ENCODE results near the gene FGFR2.

Gene FGFR2

DNA sequence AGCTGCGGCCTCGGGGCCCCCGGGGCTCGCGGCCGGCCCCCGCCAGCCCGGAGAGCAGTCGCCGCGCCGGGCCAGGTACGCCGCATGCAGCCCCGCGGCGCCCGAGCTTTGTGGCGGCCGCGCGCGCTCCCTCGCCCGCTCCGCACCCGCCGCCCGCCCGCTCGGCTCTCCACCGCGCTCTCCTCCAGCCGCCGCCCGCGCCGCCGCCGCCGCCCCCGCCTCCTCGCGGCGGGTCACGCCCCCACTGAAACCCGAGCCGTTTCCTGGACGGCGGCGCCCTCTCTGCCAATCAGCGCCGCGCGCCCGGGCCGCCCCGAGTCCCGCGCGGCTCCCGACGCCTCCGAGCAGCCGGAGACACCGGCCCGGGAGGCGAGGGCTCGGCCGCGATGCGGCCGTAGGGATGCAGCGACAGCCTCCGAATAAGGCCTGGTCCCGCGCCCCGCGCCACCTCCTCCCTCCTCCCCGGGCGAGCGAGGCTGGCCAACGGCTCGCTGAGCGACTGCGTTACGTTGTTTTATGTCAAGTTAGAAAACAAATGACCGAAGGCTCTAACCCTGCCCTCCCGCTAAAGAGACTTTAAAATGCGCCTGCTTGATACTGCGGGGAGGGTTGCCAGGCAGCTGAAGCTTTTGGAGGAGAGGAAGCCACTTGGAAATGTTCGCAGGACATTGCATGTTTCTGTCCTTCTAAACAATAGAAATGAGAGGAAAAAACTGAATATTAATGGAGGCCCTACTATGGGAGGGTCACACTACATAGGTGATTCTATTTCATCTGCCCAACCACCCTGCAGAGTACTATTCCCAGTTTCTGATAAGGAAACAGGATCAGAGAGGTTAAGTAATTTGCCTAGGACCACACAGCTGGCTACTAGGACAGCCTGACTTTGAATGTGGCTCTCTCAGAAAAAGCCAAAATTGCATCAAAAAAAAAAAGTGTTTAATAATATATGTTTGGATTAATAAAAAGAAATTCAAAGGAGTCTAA lies at the start of gene FGFR2:
FGFR2 (minus strand) TSS at position 182 of the 987 bp plus-strand sequence. CDS start 4,627 bp downstream, outside the sequence.
- in situ Hi-C loops (cut with HindIII; ENCODE audit: low sequenced_read_pairs): no loop called here

DNA sequence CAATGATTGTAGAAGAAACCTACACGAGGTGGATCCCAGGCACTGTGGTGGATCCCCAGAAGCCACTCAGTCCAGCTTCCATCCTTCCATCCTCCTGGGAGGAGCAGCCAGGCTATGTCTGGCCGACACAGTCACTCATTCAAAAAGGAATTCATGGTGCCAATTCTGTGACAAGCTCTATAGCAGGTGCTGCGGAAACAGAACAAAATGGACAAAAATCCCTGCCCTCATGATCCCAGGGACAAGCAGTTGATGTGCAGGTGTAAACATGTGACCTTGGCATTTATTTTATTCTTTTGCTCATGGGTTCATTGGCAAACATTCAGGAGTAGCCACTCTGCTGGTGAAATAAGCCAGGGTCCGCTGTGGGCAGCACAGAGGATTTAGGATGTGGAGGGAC lies 49.2 kb upstream of the FGFR2 start:
- in situ Hi-C loops (cut with HindIII; ENCODE audit: low sequenced_read_pairs): no loop called here

DNA sequence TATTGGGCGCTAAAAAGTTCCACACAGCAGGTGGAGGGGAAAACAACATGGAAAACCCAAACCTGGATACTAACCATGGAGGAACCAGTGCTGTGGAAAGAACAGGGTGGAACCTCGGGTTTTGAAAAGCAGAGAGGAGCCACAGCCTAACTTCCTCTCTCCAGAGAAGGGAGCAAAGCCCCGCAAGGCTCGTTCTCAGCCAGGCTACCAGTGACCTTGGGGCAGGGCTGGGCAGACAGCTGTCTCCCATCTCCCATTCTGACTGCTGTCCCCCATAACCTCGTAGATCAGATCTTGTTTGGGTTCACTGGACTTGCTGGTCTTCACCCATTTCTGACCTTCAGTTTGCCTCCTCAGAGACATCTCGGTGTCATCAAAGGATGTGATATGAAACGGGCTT lies 47.5 kb upstream of the FGFR2 start:
- in situ Hi-C loops (cut with HindIII; ENCODE audit: low sequenced_read_pairs): no loop called here

DNA sequence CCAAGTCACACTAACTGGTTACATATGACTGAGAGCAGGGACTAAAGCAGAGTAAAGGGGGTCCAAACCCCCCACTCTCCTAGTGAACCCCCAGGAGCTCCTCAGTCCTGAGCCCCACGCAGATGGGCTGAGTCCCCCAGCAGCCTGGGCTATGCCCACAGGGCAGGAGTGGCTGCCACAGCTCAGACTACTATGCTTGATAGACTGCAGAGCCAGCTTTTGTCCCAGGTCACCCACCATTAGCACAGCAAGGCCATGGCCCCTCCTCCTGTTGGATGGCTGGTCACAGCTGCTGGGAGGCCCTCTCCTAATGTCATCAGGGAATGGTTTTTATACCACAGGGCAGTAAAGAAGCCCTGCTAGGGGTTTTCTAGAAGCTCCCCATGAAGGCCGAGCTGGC lies 46.3 kb upstream of the FGFR2 start:
- in situ Hi-C loops (cut with HindIII; ENCODE audit: low sequenced_read_pairs): no loop called here

DNA sequence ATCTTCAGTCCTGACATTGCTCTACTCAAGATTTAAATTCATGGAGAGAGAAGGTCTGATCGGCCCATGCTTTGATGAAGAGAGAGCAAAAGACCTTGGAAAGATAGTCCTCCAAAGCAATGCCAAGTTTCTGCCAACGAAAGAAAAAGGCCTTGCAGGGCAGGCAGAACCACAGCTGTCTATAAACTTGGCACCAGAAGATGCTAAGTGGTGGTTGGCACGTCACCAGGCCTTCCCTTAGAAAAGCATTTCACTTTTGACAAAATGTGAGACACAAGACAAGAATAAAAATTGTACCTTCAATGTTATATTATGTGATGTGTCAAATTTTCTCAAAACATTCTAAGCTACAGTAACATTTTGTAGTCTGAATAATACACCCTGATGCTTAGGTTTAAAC lies 42.0 kb upstream of the FGFR2 start:
- in situ Hi-C loops (cut with HindIII; ENCODE audit: low sequenced_read_pairs): no loop called here

DNA sequence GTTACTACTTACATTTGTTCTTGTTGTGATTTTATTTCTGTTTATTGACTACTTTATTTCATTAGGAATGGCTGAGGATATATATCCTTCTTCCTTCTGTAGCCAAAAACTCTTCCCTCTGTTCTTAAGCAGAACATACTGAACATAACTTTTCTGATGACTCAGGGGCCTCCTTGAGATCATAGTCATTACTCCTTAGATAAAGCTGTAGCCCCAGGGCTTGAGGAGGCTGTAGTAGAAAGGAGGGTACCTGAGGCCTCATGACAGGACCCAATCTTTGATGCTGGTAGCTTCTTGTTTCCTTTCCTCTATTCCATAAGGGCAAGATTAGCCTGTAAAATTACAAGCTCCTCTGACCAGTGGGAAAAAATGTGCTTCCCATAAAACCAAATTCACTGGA lies 41.2 kb upstream of the FGFR2 start:
- in situ Hi-C loops (cut with HindIII; ENCODE audit: low sequenced_read_pairs): no loop called here

DNA sequence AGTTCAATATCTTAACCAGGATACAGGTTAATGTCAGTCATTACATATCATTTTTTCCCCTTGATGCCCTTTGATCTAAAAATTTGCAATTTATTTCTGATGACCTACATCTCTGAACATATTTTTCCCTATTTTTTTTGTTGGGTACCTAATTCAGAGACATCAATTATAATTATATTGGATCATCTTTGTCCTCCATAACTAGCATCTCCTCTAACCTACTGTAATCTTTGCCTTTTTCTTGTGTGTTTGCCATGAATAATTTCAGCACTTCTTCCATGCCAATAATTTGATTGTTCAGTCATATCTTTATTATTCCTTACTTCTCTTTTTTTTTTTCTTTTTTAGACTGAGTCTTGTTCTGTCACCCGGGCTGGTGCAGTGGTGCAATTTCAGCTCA lies 39.2 kb upstream of the FGFR2 start:
- in situ Hi-C loops (cut with HindIII; ENCODE audit: low sequenced_read_pairs): no loop called here

DNA sequence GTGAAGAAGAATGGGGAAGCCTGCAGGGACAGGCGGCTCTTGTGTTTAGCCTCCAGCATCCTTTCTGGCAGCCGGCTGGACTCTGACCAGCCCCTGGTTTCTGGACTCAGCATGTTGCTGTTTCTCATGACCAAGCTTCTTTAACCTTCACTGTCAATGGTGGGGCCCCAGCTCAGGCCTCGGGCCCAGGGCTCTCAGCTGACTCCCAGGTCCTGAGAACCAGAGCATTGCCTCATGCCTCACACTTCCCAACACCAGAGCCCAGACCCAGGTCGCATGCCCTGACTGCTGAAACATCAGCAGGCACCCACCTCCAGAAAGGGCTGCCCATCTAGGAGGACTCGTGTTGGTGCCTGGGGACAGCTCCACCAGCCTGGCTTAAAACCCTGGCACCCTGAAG lies 34.8 kb upstream of the FGFR2 start:
- in situ Hi-C loops (cut with HindIII; ENCODE audit: low sequenced_read_pairs): no loop called here

DNA sequence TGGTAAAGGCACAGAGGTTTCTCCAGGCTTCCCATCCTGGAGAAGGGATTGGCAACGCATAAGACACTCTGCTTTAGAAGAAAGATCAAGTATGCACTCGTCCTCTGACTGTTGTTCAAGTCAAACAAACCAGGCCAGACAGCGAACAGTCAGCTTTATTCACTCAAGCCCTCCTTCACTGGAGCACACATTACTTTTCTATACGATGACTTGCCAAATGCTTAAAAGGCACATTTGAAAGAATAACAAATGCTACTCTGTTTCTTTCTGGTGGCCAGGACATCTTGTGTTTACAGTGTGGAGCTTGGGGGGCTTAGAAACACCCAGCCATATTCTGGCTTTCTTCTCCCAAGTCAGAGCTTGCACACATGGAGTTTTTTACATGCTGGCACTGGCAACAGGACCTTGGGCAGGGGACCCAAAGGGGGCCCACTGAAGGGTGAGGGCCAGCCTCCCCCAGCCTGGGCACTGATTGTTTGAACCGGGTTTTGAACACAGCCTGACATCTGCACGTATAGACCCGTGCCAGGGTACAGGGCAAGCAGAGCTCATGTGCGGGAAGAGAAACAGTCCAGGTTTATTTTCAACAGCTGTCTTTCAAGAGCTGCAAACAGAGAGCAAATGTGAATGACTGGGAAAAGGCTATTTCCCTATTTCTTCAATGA lies 33.3 kb upstream of the FGFR2 start:
- in situ Hi-C loops (cut with HindIII; ENCODE audit: low sequenced_read_pairs): no loop called here

DNA sequence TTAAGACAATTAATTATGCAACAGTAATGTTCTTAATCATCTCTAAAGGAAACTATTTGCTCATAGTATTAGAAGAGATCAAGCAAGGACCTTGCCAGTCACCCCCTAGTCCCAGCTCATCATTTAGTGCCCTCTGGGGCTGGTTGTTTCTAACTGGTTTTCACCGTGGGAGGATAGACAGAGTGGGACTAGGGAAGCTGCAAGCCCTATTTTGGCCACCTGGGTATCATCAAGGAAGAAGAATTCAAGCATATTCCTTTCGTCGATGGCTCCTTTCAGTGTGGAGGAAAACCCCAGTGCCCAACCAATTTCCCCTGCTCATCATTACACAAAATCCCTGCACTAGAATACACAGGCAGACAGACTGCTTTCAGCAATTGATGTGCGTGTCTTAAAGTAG lies 30.6 kb upstream of the FGFR2 start:
- in situ Hi-C loops (cut with HindIII; ENCODE audit: low sequenced_read_pairs): no loop called here

DNA sequence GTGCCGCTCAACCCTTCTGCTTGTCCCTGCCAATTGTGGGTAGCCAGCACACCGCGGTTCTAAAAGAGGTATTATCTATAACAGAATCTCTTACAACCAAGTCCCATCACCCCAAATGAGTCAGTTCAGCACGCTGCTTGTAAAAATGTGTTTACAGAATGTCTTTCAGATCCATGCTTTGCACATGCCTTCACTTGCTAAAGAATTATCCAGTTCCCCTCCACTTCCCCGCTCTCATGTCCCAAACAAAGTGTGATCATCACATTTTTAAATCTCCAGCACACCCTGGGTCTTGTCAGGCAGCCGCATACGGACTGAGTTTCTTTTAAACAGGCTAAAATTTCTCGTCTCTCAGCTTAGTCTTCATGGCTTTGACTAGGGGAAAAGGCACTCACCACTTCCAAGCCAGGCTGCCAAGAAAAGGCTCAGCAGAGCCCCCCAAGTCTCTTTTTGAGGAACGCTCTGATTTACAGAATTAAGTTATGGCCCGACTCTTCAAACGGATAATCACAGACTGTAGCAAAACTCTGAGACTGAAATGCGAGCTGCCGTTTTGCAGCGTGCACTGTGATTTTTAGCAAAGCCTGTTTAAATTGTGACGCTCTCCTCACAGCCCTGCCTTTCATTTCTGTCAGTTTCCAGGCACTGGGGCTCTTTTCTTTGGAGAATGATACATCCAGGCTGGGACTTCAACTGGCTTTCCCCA lies 29.8 kb upstream of the FGFR2 start:
- in situ Hi-C loops (cut with HindIII; ENCODE audit: low sequenced_read_pairs): no loop called here

DNA sequence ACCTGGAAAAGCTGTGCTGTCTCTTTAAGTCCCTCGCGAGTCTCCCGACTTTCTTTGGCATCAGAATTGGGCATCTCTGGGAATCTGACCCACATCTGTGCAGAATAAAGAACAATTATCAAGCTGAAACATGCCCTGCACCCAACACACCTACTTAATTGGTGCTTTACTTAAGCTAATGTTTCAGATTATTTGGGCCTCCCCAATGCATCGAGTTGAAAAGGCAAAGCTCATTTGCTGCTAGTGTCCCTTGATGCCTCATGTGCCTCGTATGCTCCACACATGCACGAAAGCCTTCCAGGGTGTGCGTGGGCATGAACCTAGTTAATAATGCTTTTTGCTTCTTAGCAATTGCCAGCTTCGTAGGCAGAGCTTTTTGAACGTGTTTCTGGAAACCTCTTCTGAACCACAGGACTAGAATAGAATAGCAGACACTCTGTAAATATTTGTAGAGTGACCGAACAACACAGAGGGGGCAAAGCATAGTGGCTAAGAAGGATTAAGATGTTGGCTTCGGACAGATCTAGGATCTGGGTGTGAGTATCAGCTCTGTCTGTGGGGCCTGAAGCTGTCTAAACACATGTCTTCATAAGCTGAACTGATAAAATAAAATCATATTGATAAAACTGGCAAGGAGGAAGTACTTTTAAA lies 26.7 kb upstream of the FGFR2 start:
- in situ Hi-C loops (cut with HindIII; ENCODE audit: low sequenced_read_pairs): no loop called here

DNA sequence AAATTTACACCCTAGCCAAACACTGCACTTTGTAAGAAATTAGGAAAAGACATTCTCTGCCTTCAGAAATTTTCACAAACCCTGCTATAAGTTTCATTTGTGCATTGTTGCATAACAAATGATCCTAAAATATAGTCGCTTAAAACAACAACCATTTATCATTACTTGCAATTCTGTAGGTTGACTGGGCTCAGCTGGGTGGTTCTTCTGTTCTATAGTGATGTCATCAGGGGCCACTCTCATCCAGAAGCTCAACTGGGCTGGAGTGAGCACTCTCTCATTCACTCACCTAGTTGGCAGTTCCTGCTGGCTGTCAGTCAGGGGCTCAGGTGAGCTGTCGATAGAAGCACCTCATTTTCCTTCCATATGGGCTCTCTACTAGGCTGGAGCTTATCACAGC lies 20.7 kb upstream of the FGFR2 start:
- in situ Hi-C loops (cut with HindIII; ENCODE audit: low sequenced_read_pairs): no loop called here

DNA sequence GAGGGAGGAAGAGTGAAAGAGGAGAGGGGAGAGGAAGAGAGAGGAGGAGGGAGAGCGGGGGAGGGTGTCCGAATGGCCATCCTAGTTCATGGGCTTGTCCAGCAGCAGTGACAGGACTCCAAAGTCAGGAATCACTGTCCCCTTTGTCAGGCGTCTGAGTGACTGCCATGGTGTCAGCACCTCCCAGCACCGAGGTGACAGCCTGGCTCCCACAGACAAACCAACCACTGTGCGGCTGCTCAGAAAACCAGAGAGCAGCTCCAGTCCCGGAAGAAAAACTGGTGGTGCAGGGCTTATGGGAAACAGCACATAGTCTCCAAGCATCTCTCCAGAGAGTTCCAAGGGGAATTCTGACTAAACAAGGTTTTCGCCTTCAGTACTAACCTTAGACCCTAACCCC lies 18.9 kb upstream of the FGFR2 start:
- in situ Hi-C loops (cut with HindIII; ENCODE audit: low sequenced_read_pairs): no loop called here

DNA sequence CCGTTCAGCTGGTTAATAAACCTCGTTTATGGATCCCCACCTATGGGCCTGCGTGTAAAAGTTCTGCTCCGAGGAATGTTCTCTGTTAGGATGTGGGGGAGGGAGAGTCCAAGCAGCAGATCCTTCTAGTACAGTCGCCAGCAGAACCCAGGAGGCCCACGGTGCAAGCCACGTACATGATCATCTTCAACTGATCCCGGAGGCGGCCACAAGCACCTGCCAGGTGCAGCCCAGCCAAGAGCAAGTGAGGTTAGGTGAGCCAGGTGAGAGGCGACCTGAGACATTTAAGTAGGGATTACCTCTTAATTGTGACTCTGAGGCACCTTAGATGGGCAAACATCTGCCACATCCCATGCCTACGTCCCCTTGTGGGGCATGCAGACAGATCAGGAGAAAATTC lies 18.0 kb upstream of the FGFR2 start:
- in situ Hi-C loops (cut with HindIII; ENCODE audit: low sequenced_read_pairs): no loop called here

DNA sequence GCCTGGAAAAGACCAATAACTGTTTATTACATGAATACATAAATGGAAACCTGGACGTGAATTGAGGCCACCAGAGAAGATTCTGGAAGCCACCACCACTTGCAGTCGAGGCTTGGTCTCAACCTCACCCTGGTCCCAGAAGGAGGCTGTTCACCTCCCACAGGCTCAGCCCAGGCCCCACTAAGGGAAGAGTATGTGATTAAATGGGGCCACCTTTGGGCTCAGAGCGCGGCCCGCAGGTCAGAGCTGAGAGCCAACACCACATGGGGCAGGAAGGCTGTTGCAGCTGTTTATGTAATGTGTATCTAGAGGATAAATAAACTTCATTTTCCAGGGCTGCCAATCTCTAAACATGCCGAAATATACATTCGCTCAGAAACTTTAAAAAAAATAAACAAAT lies 17.6 kb upstream of the FGFR2 start:
- in situ Hi-C loops (cut with HindIII; ENCODE audit: low sequenced_read_pairs): no loop called here

DNA sequence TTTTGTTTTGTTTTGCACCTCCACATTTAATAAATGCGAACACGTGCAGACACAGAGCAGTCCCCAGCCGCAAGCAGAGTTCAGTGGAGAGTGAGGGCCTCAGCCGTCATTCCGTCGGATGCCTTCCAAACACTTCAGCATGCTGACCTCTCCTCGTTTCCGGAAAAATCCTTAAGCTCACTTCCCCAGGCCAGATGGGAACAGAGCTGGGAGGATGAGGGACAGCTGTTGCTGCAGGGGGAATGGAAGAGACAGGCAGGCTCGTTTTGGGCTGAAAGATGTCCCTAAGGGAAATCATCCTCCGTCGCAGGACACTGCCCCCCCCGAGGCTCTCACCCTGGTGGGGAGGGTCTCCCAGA lies 17.2 kb upstream of the FGFR2 start:
- in situ Hi-C loops (cut with HindIII; ENCODE audit: low sequenced_read_pairs): no loop called here

DNA sequence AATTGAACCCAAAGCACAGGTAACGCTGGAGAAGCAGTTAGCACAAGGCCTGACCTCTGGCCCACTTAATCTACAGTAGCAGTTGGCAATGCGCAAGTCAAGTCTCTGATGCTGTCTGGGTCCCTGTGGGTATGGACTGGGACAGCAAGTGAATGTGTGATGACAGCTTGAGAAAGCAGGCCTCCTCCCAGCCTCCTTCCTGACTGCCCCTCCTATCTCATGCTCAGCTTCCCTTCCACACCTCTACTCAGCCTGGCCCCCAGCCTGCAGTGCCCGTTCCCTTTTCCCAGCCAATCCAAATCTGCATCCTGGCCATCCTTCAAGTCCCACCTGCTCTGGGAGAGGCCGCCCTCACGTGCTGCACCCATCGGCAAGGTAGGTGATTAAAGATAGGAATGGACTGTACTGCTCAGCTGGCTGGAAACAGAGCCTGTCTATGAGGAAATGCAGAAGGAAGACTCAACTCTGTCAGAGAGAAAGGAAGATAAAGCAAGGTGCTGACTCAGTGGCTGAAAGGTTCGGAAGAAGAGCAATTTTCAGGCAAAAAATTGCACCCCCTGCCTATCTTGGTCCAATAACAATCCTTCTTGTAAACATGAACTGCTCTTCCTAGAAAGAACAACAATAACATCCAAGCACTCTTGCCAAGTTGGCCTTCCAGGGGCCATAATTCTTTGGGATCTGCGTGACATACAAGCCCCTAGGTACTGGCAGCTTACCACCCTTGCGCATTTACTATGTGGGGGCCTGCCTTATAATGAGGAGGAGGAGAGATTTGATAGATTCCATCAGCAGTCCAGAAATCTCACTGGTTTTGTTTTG lies 16.6 kb upstream of the FGFR2 start:
- in situ Hi-C loops (cut with HindIII; ENCODE audit: low sequenced_read_pairs): no loop called here

DNA sequence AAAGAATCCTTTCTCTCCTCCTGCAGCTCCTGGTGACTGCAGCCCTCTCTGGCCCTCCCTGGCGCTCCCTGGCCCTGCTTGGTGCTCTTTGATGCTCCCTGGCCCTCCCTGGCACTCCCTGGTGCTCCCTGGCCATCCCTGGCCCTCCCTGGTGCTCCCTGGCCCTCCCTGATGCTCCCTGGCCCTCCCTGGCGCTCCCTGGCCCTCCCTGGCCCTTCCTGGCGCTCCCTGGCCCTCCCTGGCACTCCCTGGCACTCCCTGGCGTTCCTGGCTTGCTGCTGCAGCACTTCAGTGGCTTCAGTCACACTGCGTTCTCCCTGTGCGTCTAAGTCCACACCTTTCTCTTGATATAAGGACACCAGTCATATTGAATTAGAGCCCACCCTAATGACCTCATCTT lies 15.2 kb upstream of the FGFR2 start:
- in situ Hi-C loops (cut with HindIII; ENCODE audit: low sequenced_read_pairs): no loop called here

DNA sequence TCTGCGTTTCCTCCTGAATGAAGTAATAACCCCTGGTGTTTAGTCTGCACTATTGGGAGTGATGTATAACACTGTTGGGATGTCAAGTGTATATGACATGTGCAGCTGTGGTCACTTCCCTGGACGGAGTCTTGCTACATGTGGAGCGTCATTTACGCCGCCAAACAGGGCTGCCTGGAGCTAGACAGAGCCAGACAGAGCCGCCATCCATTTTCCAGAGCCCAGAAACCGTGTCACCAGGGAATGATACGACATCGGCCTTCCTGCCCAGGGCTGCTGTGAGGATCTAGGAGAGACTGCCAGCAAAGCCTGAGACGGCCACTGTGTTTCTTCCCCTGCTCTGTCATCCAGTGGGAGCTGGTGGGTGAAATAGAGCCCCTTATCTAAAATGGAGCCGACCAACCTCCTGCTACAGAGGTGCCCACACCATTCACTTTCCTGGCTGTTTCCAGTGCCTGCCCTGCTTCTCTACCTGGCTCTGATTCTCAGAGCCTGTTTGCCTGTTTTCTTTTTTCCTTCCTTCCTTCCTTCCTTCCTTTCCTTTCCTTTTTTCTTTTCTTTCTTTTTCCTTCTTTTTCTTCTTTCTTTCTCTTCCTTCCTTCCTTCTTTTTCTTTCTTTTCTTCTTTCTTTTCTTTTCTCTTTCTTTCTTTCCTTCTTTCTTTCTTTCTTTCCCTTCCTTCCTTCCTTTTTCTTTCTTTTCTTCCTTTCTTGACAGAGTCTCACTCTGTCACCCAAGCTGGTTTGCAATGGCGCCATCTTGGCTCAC lies 13.3 kb upstream of the FGFR2 start:
- in situ Hi-C loops (cut with HindIII; ENCODE audit: low sequenced_read_pairs): no loop called here

Data from DLD1 (cell line).